ENCODE data around the gene RAP1GAP2.

DNA sequence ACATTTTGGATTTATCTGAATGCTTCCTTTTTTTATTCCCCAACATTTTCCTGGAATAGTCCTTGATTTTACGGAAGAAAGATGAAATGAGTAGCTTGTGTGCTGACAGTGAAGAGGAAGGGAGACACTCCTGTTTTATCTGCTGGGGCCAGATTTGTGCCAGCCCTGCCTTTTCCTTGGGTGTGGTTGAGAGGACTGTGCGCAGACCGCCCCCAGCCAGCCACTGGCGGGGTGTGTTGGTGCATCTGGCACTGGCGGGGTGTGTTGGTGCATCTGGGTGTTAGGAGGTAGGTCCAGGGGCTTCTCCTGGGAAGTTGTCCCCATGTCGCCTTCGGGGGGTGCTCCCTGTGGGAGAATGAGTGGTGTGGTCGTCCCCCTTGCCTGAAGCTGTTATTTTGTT lies 39.5 kb downstream of the RAP1GAP2 start:
- TF ChIP-seq EZH2 (optimal IDR thresholded peaks at IDR 0.05; ENCODE audit: low read depth, low read length): no peak
- TF ChIP-seq, protein P1, sequence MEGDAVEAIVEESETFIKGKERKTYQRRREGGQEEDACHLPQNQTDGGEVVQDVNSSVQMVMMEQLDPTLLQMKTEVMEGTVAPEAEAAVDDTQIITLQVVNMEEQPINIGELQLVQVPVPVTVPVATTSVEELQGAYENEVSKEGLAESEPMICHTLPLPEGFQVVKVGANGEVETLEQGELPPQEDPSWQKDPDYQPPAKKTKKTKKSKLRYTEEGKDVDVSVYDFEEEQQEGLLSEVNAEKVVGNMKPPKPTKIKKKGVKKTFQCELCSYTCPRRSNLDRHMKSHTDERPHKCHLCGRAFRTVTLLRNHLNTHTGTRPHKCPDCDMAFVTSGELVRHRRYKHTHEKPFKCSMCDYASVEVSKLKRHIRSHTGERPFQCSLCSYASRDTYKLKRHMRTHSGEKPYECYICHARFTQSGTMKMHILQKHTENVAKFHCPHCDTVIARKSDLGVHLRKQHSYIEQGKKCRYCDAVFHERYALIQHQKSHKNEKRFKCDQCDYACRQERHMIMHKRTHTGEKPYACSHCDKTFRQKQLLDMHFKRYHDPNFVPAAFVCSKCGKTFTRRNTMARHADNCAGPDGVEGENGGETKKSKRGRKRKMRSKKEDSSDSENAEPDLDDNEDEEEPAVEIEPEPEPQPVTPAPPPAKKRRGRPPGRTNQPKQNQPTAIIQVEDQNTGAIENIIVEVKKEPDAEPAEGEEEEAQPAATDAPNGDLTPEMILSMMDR (IDR thresholded peaks at IDR 0.05; ENCODE audit: low read length): no peak

Measured in MM.1S (cell line).